HEK293 (cell line): ENCODE data around the gene MYOM3.
"Not testable (repeated sequence)": the region's sequence is repeated elsewhere in the genome, so short reads cannot be mapped to it uniquely, and the experiment has no call there.

Experiments used
- ZBTB7A ChIP-seq: fragments of 450-650 bp; formaldehyde crosslinking; IDR thresholded peaks from 2 replicates; pipeline ENCODE4 v1.5.1; 2016; ENCODE audit warnings: low read depth, missing biosample characterization, missing genetic modification characterization
- ZNF121 ChIP-seq: fragments of 450-650 bp; formaldehyde crosslinking; IDR thresholded peaks from 2 replicates; pipeline ENCODE4 v1.5.1; 2016; ENCODE audit warnings: missing biosample characterization, missing genetic modification characterization

DNA sequence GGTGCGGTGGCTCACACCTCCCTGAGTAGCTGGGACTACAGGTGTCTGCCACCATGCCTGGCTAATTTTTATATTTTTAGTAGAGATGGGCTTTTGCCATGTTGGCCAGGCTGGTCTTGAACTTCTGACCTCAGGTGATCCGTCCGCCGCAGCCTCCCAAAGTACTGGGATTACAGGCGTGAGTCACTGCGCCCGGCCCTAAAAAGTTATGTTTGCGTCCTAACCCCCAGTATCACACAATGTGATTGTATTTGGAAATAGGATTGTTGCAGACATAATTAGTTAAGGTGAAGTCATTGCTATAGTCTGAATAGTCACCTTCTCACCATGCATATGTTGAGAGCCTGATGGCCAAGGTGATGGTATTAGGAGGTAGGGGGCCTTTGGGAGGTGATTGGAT lies 99.1 kb downstream of the MYOM3 start:
- TF ChIP-seq ZNF121; ZBTB7A (tag by site-specific recombination): not testable (repeated sequence)
